ENCODE data around the gene KCNJ1. TPM values are rescaled to one million over a fixed set of nuclear protein-coding genes. Genes with fewer than 3 reads are reported as not detected.
A peak's percentile ranks its signal among the peaks of the same experiment; 100 is the strongest.

Gene KCNJ1
- total RNA-seq, 1 experiment from 2014 or later: not detected

GRCh38 chr11:128862406-128862805, 4.7 kb downstream of the KCNJ1 start:
- H3K4me3 ChIP-seq: no peak overlapping the region
- H3K27ac ChIP-seq: no peak overlapping the region
- no peaks in the 10 kb centered on the region for H3K36me3 ChIP-seq
- H3K4me1 ChIP-seq (replicated peaks): peaks cover 31% of the 10 kb centered on the region
- no peaks in the 10 kb centered on the region for H3K27me3 ChIP-seq (replicated peaks)
- H3K9me3 ChIP-seq (replicated peaks): no peaks in the 10 kb centered on the region
- no peak for DNase-seq (ENCODE audit: low read depth in 1 of 2, low spot score in 2 of 2)

GRCh38 chr11:128860571-128861361, 6.3 kb downstream of the KCNJ1 start:
- Histone ChIP-seq H3K36me3 (no peaks in the 10 kb centered on the region), H3K4me1 (replicated peaks) (peaks cover 31% of the 10 kb centered on the region), H3K27ac (peak overlapping the region; percentile 13; the same call in 1 of the 2 replicates), H3K27me3 (replicated peaks) (no peaks in the 10 kb centered on the region), H3K4me3 (no peak overlapping the region), H3K9me3 (replicated peaks) (no peaks in the 10 kb centered on the region)
- DNase-seq (ENCODE audit: low read depth in 1 of 2, low spot score in 2 of 2): peak; percentile 51 to 63

- Histone ChIP-seq H3K27ac (no peak overlapping the region), H3K27me3 (replicated peaks) (no peaks in the 10 kb centered on the region), H3K4me3 (no peak overlapping the region), H3K36me3 (no peaks in the 10 kb centered on the region), H3K4me1 (replicated peaks) (peaks cover 31% of the 10 kb centered on the region), H3K9me3 (replicated peaks) (no peaks in the 10 kb centered on the region)
- no peak for DNase-seq (ENCODE audit: low read depth in 1 of 2, low spot score in 2 of 2)
Observed at GRCh38 chr11:128859563-128860441, 7.3 kb downstream of the KCNJ1 start.

GRCh38 chr11:128857341-128857740, 9.8 kb downstream of the KCNJ1 start:
- Histone ChIP-seq H3K4me1 (replicated peaks) (peaks cover 17% of the 10 kb centered on the region), H3K36me3 (no peaks in the 10 kb centered on the region), H3K27me3 (replicated peaks) (no peaks in the 10 kb centered on the region), H3K4me3 (no peak overlapping the region), H3K9me3 (replicated peaks) (no peaks in the 10 kb centered on the region), H3K27ac (no peak overlapping the region)
- no peak for DNase-seq (ENCODE audit: low read depth in 1 of 2, low spot score in 2 of 2)

- Histone ChIP-seq H3K27me3 (replicated peaks) (no peaks in the 10 kb centered on the region), H3K9me3 (replicated peaks) (no peaks in the 10 kb centered on the region), H3K4me1 (replicated peaks) (peaks cover 9% of the 10 kb centered on the region), H3K4me3 (no peak overlapping the region), H3K36me3 (no peaks in the 10 kb centered on the region), H3K27ac (no peak overlapping the region)
- DNase-seq (ENCODE audit: low read depth in 1 of 2, low spot score in 2 of 2): no peak
Observed at GRCh38 chr11:128856241-128856640, 10.9 kb downstream of the KCNJ1 start.

- no peak overlapping the region for H3K27ac ChIP-seq
- DNase-seq (ENCODE audit: low read depth in 1 of 2, low spot score in 2 of 2): no peak
- H3K4me3 ChIP-seq: no peak overlapping the region
- H3K27me3 ChIP-seq (replicated peaks): no peaks in the 10 kb centered on the region
- no peaks in the 10 kb centered on the region for H3K36me3 ChIP-seq
- no peaks in the 10 kb centered on the region for H3K9me3 ChIP-seq (replicated peaks)
- H3K4me1 ChIP-seq (replicated peaks): no peaks in the 10 kb centered on the region
Observed at GRCh38 chr11:128854841-128855240, 12.3 kb downstream of the KCNJ1 start.

- H3K9me3 ChIP-seq (replicated peaks): no peaks in the 10 kb centered on the region
- H3K27ac ChIP-seq: no peak overlapping the region
Observed at GRCh38 chr11:128853559-128853958, 13.5 kb downstream of the KCNJ1 start.

GRCh38 chr11:128852327-128853023, 14.6 kb downstream of the KCNJ1 start:
- Histone ChIP-seq H3K36me3 (no peaks in the 10 kb centered on the region), H3K4me3 (no peak overlapping the region), H3K27me3 (replicated peaks) (no peaks in the 10 kb centered on the region), H3K9me3 (replicated peaks) (no peaks in the 10 kb centered on the region), H3K27ac (no peak overlapping the region), H3K4me1 (replicated peaks) (no peaks in the 10 kb centered on the region)
- no peak for DNase-seq (ENCODE audit: low read depth in 1 of 2, low spot score in 2 of 2)

More at GRCh38 chr11:128853559-128853958, 13.5 kb downstream of the KCNJ1 start:
- Histone ChIP-seq H3K4me3 (no peak overlapping the region), H3K4me1 (replicated peaks) (no peaks in the 10 kb centered on the region), H3K36me3 (no peaks in the 10 kb centered on the region), H3K27me3 (replicated peaks) (no peaks in the 10 kb centered on the region)
- no peak for DNase-seq (ENCODE audit: low read depth in 1 of 2, low spot score in 2 of 2)

- H3K4me3 ChIP-seq: no peak overlapping the region
- H3K27ac ChIP-seq: no peak overlapping the region
- H3K9me3 ChIP-seq (replicated peaks): no peaks in the 10 kb centered on the region
- peak in 1 of 2 experiments; percentile 51 for DNase-seq (ENCODE audit: low read depth in 1 of 2, low spot score in 2 of 2)
- no peaks in the 10 kb centered on the region for H3K4me1 ChIP-seq (replicated peaks)
- H3K27me3 ChIP-seq (replicated peaks): no peaks in the 10 kb centered on the region
- no peaks in the 10 kb centered on the region for H3K36me3 ChIP-seq
Observed at GRCh38 chr11:128848815-128849455, 18.2 kb downstream of the KCNJ1 start.

- DNase-seq (ENCODE audit: low read depth in 1 of 2, low spot score in 2 of 2): no peak
- no peak overlapping the region for H3K27ac ChIP-seq
- no peaks in the 10 kb centered on the region for H3K36me3 ChIP-seq
- H3K9me3 ChIP-seq (replicated peaks): no peaks in the 10 kb centered on the region
- no peaks in the 10 kb centered on the region for H3K4me1 ChIP-seq (replicated peaks)
- no peaks in the 10 kb centered on the region for H3K27me3 ChIP-seq (replicated peaks)
- no peak overlapping the region for H3K4me3 ChIP-seq
Observed at GRCh38 chr11:128846985-128847384, 20.1 kb downstream of the KCNJ1 start.

- Histone ChIP-seq H3K4me1 (replicated peaks) (no peaks in the 10 kb centered on the region), H3K27me3 (replicated peaks) (no peaks in the 10 kb centered on the region), H3K4me3 (no peak overlapping the region), H3K36me3 (no peaks in the 10 kb centered on the region), H3K9me3 (replicated peaks) (no peaks in the 10 kb centered on the region), H3K27ac (no peak overlapping the region)
- no peak for DNase-seq (ENCODE audit: low read depth in 1 of 2, low spot score in 2 of 2)
Observed at GRCh38 chr11:128845334-128845780, 21.7 kb downstream of the KCNJ1 start.

- Histone ChIP-seq H3K4me3 (no peak overlapping the region), H3K4me1 (replicated peaks) (no peaks in the 10 kb centered on the region), H3K27ac (no peak overlapping the region), H3K9me3 (replicated peaks) (no peaks in the 10 kb centered on the region), H3K36me3 (no peaks in the 10 kb centered on the region), H3K27me3 (replicated peaks) (no peaks in the 10 kb centered on the region)
- no peak for DNase-seq (ENCODE audit: low read depth in 1 of 2, low spot score in 2 of 2)
Observed at GRCh38 chr11:128843198-128843785, 23.8 kb downstream of the KCNJ1 start.
